T-helper 2 cell treated with Interferon-gamma antibody and Interleukin-4, amounts not matched to agents 5 μg/mL and 100 μg/mL, for 36 hours (primary cell): ENCODE measurements around the gene SLC15A3.

Source experiments
- DNase-seq: peaks from one replicate; pipeline ENCODE4 v3.0.0; 2021; ENCODE audit warnings: low spot score
- H3K27ac Mint-ChIP-seq: one replicate; pipeline ENCODE4 v1.8.0; 2021; ENCODE audit warnings: mild to moderate bottlenecking, mixed read lengths
- H3K27me3 Mint-ChIP-seq: one replicate; pipeline ENCODE4 v1.8.0; 2021; ENCODE audit warnings: low read depth, mixed read lengths
- H3K36me3 Mint-ChIP-seq: one replicate; pipeline ENCODE4 v1.8.0; 2021; ENCODE audit warnings: low read depth, mixed read lengths
- H3K4me1 Mint-ChIP-seq: one replicate; pipeline ENCODE4 v1.8.0; 2021; ENCODE audit warnings: low read depth, mixed read lengths
- H3K4me3 Mint-ChIP-seq: one replicate; pipeline ENCODE4 v1.8.0; 2022; ENCODE audit warnings: mild to moderate bottlenecking, moderate library complexity, mixed read lengths
- H3K9me3 Mint-ChIP-seq: one replicate; pipeline ENCODE4 v1.8.0; 2021; ENCODE audit warnings: mixed read lengths

The SLC15A3 gene

DNA sequence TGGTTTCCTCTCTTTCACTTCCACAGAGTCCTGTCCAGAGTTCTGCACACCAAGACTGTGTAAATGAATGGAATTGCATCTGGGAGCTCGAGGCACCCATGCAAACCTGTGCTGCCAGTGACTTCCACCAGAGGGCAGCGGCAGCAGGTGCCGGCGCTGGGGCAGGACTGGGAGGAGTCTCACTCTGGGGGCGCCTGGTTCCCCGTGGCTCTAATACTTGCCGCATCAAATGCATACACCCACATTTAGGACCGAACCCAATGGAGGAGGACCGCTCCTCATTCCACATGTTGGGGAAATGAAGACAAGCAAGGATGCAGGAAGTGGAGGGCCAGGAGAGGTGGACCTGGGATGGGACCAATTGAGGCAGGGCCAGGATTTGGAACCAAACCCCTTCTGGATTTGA lies 18.4 kb upstream of the SLC15A3 start:
- no peaks in the 10 kb centered on the region for H3K9me3 Mint-ChIP-seq
- DNase-seq: peak; percentile 72

DNA sequence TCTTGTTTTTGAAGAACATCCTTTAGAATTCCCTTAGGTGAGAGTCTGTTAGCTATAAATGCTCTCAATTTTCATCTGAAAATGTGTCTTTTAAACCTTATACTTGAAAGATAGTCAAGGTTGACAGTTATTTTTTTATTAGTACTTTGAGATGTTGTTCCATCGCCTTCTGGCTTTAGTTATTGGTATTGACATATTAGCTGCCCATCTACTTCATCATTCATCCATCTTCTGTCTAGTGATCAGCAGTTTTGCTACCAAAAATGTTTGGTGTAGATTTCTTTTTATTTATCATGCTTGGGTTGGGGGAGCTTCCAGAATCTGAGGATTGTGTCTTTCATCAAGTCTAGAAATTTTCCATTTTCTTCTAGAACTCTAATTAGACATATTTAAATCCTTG lies 16.2 kb upstream of the SLC15A3 start:
- DNase-seq: no peak
- Mint-ChIP-seq H3K27me3 (peaks cover 6% of the 10 kb centered on the region), H3K4me1 (peaks cover 16% of the 10 kb centered on the region), H3K9me3 (no peaks in the 10 kb centered on the region), H3K36me3 (peaks cover 12% of the 10 kb centered on the region), H3K27ac (no peak overlapping the region), H3K4me3 (no peak overlapping the region)

More for the DNA sequence above, 18.4 kb upstream of the SLC15A3 start:
- peaks cover 31% of the 10 kb centered on the region for H3K36me3 Mint-ChIP-seq
- H3K27ac Mint-ChIP-seq: peak overlapping the region; percentile 50
- H3K4me1 Mint-ChIP-seq: peaks cover 29% of the 10 kb centered on the region
- H3K4me3 Mint-ChIP-seq: peak overlapping the region; percentile 93
- peaks cover 6% of the 10 kb centered on the region for H3K27me3 Mint-ChIP-seq

DNA sequence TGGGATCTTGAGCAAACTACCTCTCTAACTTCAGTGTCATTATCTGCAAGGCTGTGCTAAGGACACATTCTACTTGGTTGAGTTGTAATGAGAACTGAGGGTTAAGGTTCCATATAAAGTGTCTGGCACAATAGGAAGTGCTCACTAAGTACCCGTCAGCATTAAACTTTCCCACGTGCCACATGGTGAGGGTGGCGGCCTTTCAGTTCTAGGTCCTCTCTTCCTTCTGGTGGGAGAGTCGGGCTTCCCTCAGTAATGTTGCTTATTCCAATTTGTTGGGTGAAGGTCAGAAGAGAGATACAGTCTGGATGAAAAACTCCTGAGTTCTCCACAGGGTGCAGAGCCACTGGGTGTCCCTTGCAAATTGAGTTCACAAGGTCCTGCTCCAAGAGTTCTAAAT lies 14.9 kb upstream of the SLC15A3 start:
- Mint-ChIP-seq H3K36me3 (peaks cover 3% of the 10 kb centered on the region), H3K9me3 (no peaks in the 10 kb centered on the region), H3K4me3 (no peak overlapping the region), H3K27ac (no peak overlapping the region), H3K4me1 (peaks cover 16% of the 10 kb centered on the region), H3K27me3 (peaks cover 11% of the 10 kb centered on the region)
- no peak for DNase-seq

DNA sequence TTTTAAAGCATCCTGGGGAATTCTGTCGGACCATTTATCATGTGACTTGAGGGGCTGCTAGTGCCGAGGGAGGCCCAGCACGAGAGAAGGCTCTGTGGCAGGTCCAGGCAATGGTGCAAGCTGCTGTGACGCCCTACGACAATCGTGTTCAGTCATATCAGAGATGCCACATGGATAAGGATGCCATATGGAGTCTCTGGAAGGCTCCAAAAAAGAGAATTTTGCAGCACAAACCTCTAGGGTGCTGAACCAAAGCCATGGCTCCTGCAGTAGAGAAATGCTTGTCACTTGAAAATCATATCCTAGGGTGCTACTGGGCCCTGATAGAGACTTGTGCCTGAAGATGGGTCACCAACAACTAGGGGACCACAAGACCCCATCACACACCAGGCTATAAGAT lies 12.8 kb upstream of the SLC15A3 start:
- peaks cover 28% of the 10 kb centered on the region for H3K27me3 Mint-ChIP-seq
- H3K4me3 Mint-ChIP-seq: no peak overlapping the region
- no peak overlapping the region for H3K27ac Mint-ChIP-seq
- peaks cover 2% of the 10 kb centered on the region for H3K4me1 Mint-ChIP-seq
- no peak for DNase-seq
- no peaks in the 10 kb centered on the region for H3K36me3 Mint-ChIP-seq
- no peaks in the 10 kb centered on the region for H3K9me3 Mint-ChIP-seq

DNA sequence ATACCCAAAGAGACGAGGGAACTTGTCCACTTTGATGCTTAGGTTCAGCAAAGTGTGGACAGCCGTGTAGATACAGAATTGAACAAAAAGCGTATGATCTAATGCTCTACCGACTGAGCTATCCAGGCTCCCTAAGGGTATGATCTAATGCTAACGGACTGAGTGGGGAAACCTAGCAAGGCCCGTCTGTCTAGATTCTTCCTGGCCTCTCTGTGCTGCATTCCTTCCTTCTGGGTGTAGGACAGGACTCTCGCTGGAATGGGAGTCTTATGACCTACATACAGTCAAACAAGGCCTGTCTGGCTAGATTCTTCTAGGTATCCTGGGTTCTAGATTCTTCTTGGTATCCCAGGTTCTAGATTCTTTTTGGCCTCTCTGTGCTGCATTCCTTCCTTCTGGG lies 8.4 kb upstream of the SLC15A3 start:
- Mint-ChIP-seq H3K27ac (no peak overlapping the region), H3K27me3 (peaks cover 42% of the 10 kb centered on the region), H3K4me1 (no peaks in the 10 kb centered on the region), H3K9me3 (no peaks in the 10 kb centered on the region), H3K36me3 (no peaks in the 10 kb centered on the region), H3K4me3 (no peak overlapping the region)
- no peak for DNase-seq

DNA sequence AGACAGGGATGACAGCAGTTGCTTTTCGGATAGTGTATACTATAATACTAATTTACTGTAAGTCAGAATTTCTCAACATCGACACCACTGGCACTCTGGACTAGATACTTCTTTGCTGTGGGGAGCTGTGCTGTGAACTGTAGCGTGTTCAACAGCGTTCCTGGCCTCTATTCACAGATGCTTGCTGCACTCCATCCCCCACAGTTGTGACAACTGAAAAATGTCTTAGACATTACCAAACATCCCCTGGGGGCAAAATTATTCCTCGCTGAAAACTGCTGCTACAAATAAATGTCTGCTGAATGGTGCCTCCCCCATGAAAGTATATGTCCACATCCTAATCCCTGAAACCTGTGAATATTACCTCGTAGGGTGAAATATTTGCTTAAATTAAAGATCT lies 7.5 kb upstream of the SLC15A3 start:
- Mint-ChIP-seq H3K4me3 (no peak overlapping the region), H3K4me1 (no peaks in the 10 kb centered on the region), H3K9me3 (no peaks in the 10 kb centered on the region), H3K27me3 (peaks cover 42% of the 10 kb centered on the region), H3K36me3 (no peaks in the 10 kb centered on the region), H3K27ac (no peak overlapping the region)
- no peak for DNase-seq

DNA sequence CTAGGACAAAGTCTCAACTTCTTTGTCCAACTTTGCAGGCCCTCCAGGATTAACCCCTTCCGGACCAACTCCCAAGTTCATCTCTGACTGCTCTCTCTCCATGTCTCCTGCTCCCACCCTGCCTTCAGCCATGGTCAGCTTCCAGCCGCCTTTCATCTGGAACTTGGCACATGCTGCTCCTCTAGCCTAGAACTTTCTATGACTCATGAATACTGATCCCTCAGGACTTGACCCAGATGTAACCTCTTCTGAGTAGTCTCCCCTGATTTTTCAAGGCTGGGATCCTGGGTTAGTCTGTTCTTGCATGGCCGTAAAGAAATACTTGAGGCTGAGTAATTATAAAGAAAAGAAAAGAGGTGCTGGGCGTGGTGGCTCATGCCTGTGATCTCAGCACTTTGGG lies 5.2 kb upstream of the SLC15A3 start:
- Mint-ChIP-seq H3K4me1 (peaks cover 7% of the 10 kb centered on the region), H3K27ac (no peak overlapping the region), H3K9me3 (no peaks in the 10 kb centered on the region), H3K4me3 (no peak overlapping the region), H3K36me3 (no peaks in the 10 kb centered on the region), H3K27me3 (peaks cover 48% of the 10 kb centered on the region)
- no peak for DNase-seq

DNA sequence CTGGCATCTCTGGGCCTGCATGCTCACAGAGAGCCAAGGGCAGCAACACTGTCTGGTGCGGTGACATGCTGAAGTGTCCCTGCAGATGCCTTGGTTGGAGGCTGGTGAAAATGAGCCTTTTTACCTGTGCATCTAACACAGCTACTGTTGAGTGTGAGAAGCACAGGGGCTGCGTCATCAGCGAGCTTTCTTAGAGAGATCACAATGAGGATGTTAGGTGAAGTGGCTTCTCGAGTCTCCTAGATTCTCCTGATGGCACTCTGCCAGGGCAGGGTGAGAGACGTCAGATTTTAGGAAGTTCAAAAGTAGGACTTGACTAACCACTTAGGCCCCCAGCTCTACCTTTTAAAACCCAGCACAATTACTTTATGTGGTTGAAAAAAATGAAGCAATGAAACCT lies 3.6 kb upstream of the SLC15A3 start:
- peaks cover 13% of the 10 kb centered on the region for H3K4me1 Mint-ChIP-seq
- H3K27ac Mint-ChIP-seq: no peak overlapping the region
- H3K36me3 Mint-ChIP-seq: no peaks in the 10 kb centered on the region
- H3K27me3 Mint-ChIP-seq: peaks cover 45% of the 10 kb centered on the region
- no peaks in the 10 kb centered on the region for H3K9me3 Mint-ChIP-seq
- DNase-seq: no peak
- no peak overlapping the region for H3K4me3 Mint-ChIP-seq

DNA sequence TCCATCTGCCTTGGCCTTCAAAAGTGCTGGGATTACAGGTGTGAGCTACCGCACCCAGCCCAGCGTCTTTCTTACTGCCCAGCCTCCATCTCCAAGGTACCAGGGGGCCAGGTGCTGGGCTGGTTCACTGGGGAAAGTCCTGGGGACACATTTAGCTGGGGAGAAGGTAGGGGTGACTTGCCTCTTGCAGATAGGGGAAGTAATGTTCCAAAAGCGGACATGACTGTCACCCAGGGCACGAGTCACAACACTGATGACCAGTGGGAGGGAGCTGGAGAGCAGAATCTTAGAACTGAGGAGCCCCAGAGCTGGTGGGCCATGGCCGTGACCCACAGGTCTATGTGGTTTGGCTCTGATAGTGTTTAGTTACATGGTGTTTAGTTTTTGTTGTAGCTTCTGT lies 2.4 kb upstream of the SLC15A3 start:
- H3K27me3 Mint-ChIP-seq: peaks cover 42% of the 10 kb centered on the region
- peaks cover 13% of the 10 kb centered on the region for H3K4me1 Mint-ChIP-seq
- DNase-seq: no peak
- no peaks in the 10 kb centered on the region for H3K36me3 Mint-ChIP-seq
- no peaks in the 10 kb centered on the region for H3K9me3 Mint-ChIP-seq
- H3K4me3 Mint-ChIP-seq: no peak overlapping the region
- no peak overlapping the region for H3K27ac Mint-ChIP-seq

DNA sequence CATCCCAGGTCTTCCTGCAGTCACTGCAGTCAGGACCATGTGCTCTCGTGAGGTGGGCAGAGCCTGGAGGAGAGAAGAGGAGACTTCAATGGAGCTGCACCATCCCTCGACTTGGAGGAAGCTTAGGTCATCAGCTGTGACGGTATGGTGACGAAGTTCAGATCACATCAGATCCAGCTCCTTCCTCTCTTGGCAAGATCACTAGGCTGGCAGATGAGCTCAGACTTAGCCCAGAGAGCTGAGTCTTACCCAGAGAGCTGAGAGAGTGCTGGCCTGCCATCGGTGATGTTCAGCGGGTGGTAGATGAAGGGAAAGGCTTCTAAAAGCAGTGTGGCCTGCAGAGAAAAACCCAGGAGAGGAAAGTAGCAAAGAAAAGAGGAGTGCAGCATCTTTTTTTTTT lies 1.8 kb upstream of the SLC15A3 start:
- Mint-ChIP-seq H3K9me3 (no peaks in the 10 kb centered on the region), H3K4me3 (no peak overlapping the region), H3K27ac (no peak overlapping the region), H3K27me3 (peaks cover 48% of the 10 kb centered on the region), H3K4me1 (peaks cover 13% of the 10 kb centered on the region), H3K36me3 (no peaks in the 10 kb centered on the region)
- DNase-seq: no peak

DNA sequence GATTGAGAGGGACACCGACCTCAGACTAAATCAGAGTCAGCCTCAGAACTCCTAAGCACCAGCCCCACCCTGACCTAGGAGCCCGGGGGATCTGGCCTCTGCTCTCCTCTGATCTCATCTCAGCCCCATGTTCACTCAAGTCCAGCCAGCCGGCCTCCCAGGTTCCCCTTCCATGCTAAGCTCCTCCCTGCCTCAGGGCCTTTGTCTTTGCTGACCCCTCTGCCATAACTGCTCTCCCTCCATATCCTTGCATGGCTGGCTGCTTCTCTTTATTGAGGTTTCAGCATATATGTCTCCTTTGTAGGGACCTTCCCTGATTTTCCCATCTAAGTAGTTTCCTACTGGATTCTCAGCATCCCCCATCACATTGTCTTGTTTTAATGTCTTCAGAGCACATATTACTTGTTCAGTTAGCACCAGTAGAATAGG lies 780 bp upstream of the SLC15A3 start:
- Mint-ChIP-seq H3K9me3 (no peaks in the 10 kb centered on the region), H3K36me3 (no peaks in the 10 kb centered on the region), H3K4me3 (no peak overlapping the region), H3K27me3 (peaks cover 47% of the 10 kb centered on the region), H3K4me1 (peaks cover 13% of the 10 kb centered on the region), H3K27ac (no peak overlapping the region)
- no peak for DNase-seq

DNA sequence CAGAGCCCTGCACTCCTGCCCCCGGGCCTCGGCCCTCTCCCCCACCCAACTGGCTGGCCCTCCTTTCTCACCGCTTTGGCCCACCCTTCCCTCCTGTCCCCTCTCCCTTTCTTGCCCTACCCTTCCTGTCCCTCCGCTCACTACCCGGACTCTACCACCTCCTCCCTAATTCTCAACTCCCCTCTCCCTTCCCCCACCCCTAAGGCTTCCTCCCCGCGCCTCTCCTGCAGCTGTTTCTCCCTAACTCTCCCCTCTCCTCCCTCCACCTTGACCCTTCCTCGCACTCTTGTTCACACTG lies 421 bp downstream of the SLC15A3 start:
- DNase-seq: no peak
- Mint-ChIP-seq H3K27me3 (peaks cover 37% of the 10 kb centered on the region), H3K9me3 (no peaks in the 10 kb centered on the region), H3K4me1 (peaks cover 13% of the 10 kb centered on the region), H3K4me3 (peak overlapping the region; percentile 66), H3K36me3 (no peaks in the 10 kb centered on the region), H3K27ac (peak overlapping the region; percentile 52)

DNA sequence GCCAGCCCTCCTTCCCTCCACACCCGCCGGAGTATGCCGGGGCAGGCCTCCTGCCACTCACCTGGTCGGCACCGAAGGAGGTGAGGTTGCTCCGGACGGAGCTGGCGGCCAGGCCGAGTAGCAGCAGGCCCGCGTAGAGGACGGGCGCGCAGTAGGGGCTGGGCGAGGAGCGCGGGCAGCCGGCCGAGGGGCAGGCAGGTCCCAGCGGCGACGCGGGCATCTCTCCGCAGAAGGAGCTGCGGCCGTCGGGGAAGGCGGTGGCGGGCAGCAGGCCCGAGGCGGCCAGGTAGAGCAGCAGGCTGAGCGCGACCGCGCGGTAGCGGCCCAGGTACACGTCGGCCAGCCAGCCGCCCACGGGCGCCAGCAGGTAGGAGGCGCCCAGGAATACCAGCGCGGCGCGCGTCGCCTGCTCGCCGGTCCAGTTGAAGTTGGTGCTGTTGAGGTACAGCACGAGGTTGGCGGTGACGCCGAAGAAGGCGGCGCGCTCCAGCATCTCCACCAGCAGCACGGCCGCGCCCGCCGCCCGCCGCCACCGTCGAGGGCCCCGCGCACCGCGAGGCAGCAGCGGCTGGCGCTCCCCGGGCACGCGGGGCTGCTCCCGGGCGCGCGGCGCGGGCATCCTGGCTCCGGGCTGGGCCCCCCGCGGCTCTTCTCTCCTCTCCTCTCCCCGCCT lies 907 bp downstream of the SLC15A3 start:
- no peaks in the 10 kb centered on the region for H3K9me3 Mint-ChIP-seq
- no peak for DNase-seq
- peaks cover 13% of the 10 kb centered on the region for H3K4me1 Mint-ChIP-seq
- peaks cover 37% of the 10 kb centered on the region for H3K27me3 Mint-ChIP-seq
- no peak overlapping the region for H3K27ac Mint-ChIP-seq
- no peak overlapping the region for H3K4me3 Mint-ChIP-seq
- H3K36me3 Mint-ChIP-seq: no peaks in the 10 kb centered on the region

DNA sequence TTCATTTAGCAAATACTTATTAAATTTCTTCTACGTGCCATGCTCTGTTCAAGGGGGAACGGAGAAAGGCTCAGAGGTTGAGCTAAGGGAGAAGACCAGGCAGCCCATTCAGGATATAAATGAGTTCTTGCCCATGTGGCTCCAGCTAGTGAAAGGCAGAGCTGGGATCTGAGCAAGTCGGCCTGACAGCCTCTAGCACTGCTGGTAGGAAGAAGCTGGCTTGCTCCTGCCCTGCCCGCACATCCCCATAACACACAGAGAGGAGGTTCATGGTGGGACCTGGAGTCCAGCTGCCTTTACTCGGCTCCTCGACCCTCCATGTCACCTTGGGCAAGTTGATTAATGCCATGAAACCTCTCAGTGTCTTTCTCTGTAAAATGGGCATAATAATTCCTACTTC lies 2.0 kb downstream of the SLC15A3 start:
- Mint-ChIP-seq H3K4me1 (peaks cover 13% of the 10 kb centered on the region), H3K4me3 (no peak overlapping the region)

DNA sequence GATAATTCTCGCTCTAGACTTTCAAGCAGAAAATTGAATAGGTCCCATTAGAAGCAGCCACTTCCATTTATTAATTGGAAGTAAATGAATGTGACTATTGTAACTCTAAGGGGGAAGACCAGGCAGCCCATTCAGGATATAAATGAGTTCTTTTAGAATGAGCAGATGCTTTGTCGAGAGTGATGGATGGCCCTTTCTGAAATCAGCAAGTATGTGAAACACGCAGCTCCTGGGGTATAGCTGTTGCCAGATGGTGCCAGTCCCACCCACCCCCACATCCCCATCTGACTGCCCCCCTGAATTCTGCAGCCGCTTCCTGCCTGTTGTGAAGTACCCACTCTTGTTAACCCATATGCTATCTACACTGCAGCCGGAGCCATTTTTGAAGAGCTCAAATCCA lies 3.7 kb downstream of the SLC15A3 start:
- Mint-ChIP-seq H3K4me1 (peaks cover 13% of the 10 kb centered on the region), H3K4me3 (no peak overlapping the region)

More for the DNA sequence above, 2.0 kb downstream of the SLC15A3 start:
- H3K27me3 Mint-ChIP-seq: peaks cover 43% of the 10 kb centered on the region
- no peak overlapping the region for H3K27ac Mint-ChIP-seq
- no peaks in the 10 kb centered on the region for H3K9me3 Mint-ChIP-seq
- no peaks in the 10 kb centered on the region for H3K36me3 Mint-ChIP-seq
- DNase-seq: no peak

More for the DNA sequence above, 3.7 kb downstream of the SLC15A3 start:
- no peaks in the 10 kb centered on the region for H3K9me3 Mint-ChIP-seq
- no peak for DNase-seq
- H3K27me3 Mint-ChIP-seq: peaks cover 42% of the 10 kb centered on the region
- H3K27ac Mint-ChIP-seq: no peak overlapping the region
- H3K36me3 Mint-ChIP-seq: no peaks in the 10 kb centered on the region
